Fibroblast of lung (primary cell): ENCODE results near the gene ST3GAL4.

ENCODE experiments used
- EZH2 ChIP-seq: IDR thresholded peaks from 2 replicates; pipeline ENCODE4 v1.5.1; 2012; ENCODE audit warnings: low read length, control low read depth, mild to moderate bottlenecking; ENCODE audit errors: missing control alignments
- TF ChIP-seq, protein P1 (sequence below), 2 donors: IDR thresholded peaks in 1 of 2; conservative IDR thresholded peaks in 1 of 2; 1 replicate in 1 of 2; 2 replicates in 1 of 2; pipeline ENCODE4 v1.5.1; 2011 to 2012; ENCODE audit warnings: low read length in 2 of 2, control low read depth in 1 of 2, inconsistent platforms in 1 of 2, low read depth in 1 of 2, mild to moderate bottlenecking in 1 of 2

DNA sequence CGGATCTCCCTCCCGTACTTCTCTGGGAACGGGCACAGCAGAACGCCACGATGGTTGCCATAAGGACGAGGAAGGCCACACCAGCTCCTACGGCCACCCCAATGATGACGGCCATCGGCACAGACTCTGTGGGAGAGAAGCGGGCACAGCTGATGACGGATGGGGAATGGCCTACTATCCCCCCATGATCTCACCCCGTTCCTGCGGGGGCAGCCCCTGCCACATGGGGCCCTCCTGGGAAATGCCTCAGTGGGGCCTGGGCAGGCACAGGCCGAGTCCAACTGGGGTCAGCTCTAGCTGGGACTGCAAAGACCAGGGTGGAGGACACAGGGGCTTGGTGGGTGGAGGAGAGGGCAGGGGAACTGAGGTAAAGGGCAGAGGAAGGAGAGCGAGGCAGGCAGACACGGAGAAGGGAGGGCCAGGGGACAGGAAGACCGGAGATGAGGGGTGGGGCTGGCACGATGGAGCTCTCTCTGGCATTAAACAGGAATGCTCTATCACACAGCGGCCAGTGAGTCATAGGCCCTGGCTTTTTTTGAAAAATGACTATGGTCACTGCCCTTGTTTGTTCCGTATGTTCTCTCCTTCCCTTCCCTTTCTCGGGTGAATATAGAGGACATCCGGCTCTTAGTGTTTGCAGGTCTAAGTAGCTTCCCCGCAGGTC, 76.0 kb downstream of the ST3GAL4 start:
- TF ChIP-seq, protein P1, sequence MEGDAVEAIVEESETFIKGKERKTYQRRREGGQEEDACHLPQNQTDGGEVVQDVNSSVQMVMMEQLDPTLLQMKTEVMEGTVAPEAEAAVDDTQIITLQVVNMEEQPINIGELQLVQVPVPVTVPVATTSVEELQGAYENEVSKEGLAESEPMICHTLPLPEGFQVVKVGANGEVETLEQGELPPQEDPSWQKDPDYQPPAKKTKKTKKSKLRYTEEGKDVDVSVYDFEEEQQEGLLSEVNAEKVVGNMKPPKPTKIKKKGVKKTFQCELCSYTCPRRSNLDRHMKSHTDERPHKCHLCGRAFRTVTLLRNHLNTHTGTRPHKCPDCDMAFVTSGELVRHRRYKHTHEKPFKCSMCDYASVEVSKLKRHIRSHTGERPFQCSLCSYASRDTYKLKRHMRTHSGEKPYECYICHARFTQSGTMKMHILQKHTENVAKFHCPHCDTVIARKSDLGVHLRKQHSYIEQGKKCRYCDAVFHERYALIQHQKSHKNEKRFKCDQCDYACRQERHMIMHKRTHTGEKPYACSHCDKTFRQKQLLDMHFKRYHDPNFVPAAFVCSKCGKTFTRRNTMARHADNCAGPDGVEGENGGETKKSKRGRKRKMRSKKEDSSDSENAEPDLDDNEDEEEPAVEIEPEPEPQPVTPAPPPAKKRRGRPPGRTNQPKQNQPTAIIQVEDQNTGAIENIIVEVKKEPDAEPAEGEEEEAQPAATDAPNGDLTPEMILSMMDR (conservative IDR thresholded peaks at IDR 0.05 in 1 of 2, IDR thresholded peaks at IDR 0.05 in 1 of 2; ENCODE audit: low read depth in 1 of 2, low read length in 2 of 2) = no peak
- no peak for TF ChIP-seq EZH2
